ENCODE data around the gene UTF1.

UTF1 gene

GRCh38 chr10:133279326-133280226, 49.6 kb downstream of the UTF1 start:
- no peak for FAIRE-seq

- no peak for FAIRE-seq
Measured at GRCh38 chr10:133280391-133281059, 50.5 kb downstream of the UTF1 start.

DNA sequence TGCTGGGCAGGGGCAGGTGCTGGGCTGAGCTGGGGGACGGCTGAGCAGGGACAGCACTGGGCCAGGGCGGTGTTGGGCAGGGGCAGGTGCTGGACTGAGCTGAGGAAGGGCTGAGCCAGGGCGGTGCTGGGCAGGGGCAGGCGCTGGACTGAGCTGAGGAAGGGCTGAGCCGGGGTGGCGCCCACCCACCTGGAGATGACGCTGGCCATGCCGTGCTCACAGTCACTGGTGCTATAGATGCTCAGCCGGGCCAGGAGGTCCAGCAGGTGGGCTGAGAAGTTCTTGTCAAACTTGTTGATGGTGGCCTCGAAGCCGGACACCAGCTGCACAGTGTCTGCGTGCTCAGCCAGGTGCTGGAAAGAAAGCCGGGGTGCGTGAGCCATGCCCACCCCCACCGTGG, 51.1 kb downstream of the UTF1 start:
- no peak for FAIRE-seq
